H9 (cell line): Measurements from ENCODE around the gene CWC25. TPM values are rescaled to one million over a fixed set of nuclear protein-coding genes. Genes with fewer than 3 reads are reported as not detected.

Experiments
- DNase-seq: peaks from one replicate; pipeline ENCODE4 v3.0.0-alpha.2; 2017
- H2AFZ ChIP-seq: one replicate; pipeline ENCODE4 v1.6.1; 2013; ENCODE audit warnings: mild to moderate bottlenecking, low read length, control low read depth, moderate library complexity
- H2AK5ac ChIP-seq: 2 replicates; pipeline ENCODE4 v1.6.1; 2013; ENCODE audit warnings: low read length, control low read depth, mixed read lengths; ENCODE audit not compliant: insufficient read length
- H2BK120ac ChIP-seq: one replicate; pipeline ENCODE4 v1.6.1; 2013; ENCODE audit warnings: low read depth, mild to moderate bottlenecking, low read length, control low read depth, inconsistent platforms; ENCODE audit not compliant: poor library complexity, severe bottlenecking
- H2BK12ac ChIP-seq: 2 replicates; pipeline ENCODE4 v1.6.1; 2013; ENCODE audit warnings: low read length, control low read depth, mixed read lengths, low read depth; ENCODE audit not compliant: insufficient read length
- H2BK15ac ChIP-seq: 2 replicates; pipeline ENCODE4 v1.6.1; 2013; ENCODE audit warnings: low read depth, low read length, control low read depth
- H2BK20ac ChIP-seq: one replicate; pipeline ENCODE4 v1.6.1; 2013; ENCODE audit warnings: low read depth, mild to moderate bottlenecking, low read length, control low read depth, inconsistent platforms; ENCODE audit not compliant: poor library complexity, severe bottlenecking
- H2BK5ac ChIP-seq: 2 replicates; pipeline ENCODE4 v1.6.1; 2013; ENCODE audit warnings: low read length, control low read depth, mixed read lengths; ENCODE audit not compliant: insufficient read length
- H3K14ac ChIP-seq: 2 replicates; pipeline ENCODE4 v1.6.1; 2013; ENCODE audit warnings: low read length, control low read depth; ENCODE audit not compliant: insufficient read depth
- H3K18ac ChIP-seq: 2 replicates; pipeline ENCODE4 v1.6.1; 2013; ENCODE audit warnings: low read depth, mild to moderate bottlenecking, mixed read lengths, low read length, control low read depth; ENCODE audit not compliant: insufficient read length
- H3K23ac ChIP-seq: 2 replicates; pipeline ENCODE4 v1.6.1; 2013; ENCODE audit warnings: low read length, control low read depth, mixed read lengths, low read depth; ENCODE audit not compliant: insufficient read length
- H3K23me2 ChIP-seq: 2 replicates; pipeline ENCODE4 v1.6.1; 2013; ENCODE audit warnings: low read depth, mild to moderate bottlenecking, mixed read lengths, low read length, control low read depth; ENCODE audit not compliant: insufficient read length, poor library complexity, severe bottlenecking
- H3K27ac ChIP-seq: 2 replicates; pipeline ENCODE4 v1.5.1; 2013; ENCODE audit warnings: low read length, control low read depth, mixed read lengths, low read depth; ENCODE audit not compliant: insufficient read length
- H3K27me3 ChIP-seq: 2 replicates; pipeline ENCODE4 v1.6.1; 2013; ENCODE audit warnings: low read length, control low read depth, inconsistent platforms; ENCODE audit not compliant: insufficient read depth
- H3K4ac ChIP-seq: 2 replicates; pipeline ENCODE4 v1.6.1; 2013; ENCODE audit warnings: low read depth, mild to moderate bottlenecking, control low read depth, inconsistent platforms, low read length, moderate library complexity
- H3K4me1 ChIP-seq: 2 replicates; pipeline ENCODE4 v1.6.1; 2013; ENCODE audit warnings: low read length, control low read depth, inconsistent platforms; ENCODE audit not compliant: insufficient read depth
- H3K4me2 ChIP-seq: 2 replicates; pipeline ENCODE4 v1.6.1; 2013; ENCODE audit warnings: low read length, control low read depth, mixed read lengths; ENCODE audit not compliant: insufficient read length, insufficient read depth
- H3K56ac ChIP-seq: 2 replicates; pipeline ENCODE4 v1.6.1; 2013; ENCODE audit warnings: low read depth, mild to moderate bottlenecking, mixed read lengths, low read length, control low read depth; ENCODE audit not compliant: insufficient read length
- H3K79me1 ChIP-seq: 2 replicates; pipeline ENCODE4 v1.6.1; 2013; ENCODE audit warnings: low read depth, mild to moderate bottlenecking, moderate library complexity, low read length, control low read depth, inconsistent platforms; ENCODE audit not compliant: insufficient read depth, poor library complexity, severe bottlenecking
- H3K79me2 ChIP-seq: 2 replicates; pipeline ENCODE4 v1.6.1; 2013; ENCODE audit warnings: low read length, control low read depth, inconsistent platforms; ENCODE audit not compliant: insufficient read depth
- H3K9ac ChIP-seq: 2 replicates; pipeline ENCODE4 v1.6.1; 2013; ENCODE audit warnings: low read length, control low read depth, mixed read lengths; ENCODE audit not compliant: insufficient read length; ENCODE audit errors: extremely low read depth
- H3K9me3 ChIP-seq: one replicate; pipeline ENCODE4 v1.6.1; 2013; ENCODE audit warnings: low read depth, low read length, inconsistent platforms; ENCODE audit not compliant: control insufficient read depth
- H3T11ph ChIP-seq: one replicate; pipeline ENCODE4 v1.6.1; 2013; ENCODE audit warnings: mild to moderate bottlenecking, low read length, control low read depth, inconsistent platforms
- H4K20me1 ChIP-seq: one replicate; pipeline ENCODE4 v1.6.1; 2013; ENCODE audit not compliant: control insufficient read depth, insufficient read length, insufficient read depth
- H4K5ac ChIP-seq: 2 replicates; pipeline ENCODE4 v1.6.1; 2013; ENCODE audit warnings: low read depth, mild to moderate bottlenecking, mixed read lengths, low read length, control low read depth; ENCODE audit not compliant: insufficient read length
- H4K8ac ChIP-seq: replicated peaks from 2 replicates; pipeline ENCODE4 v1.6.1; 2013; ENCODE audit warnings: low read length, control low read depth, mixed read lengths, low read depth; ENCODE audit not compliant: insufficient read length
- H4K91ac ChIP-seq: 2 replicates; pipeline ENCODE4 v1.6.1; 2013; ENCODE audit warnings: low read depth, mild to moderate bottlenecking, moderate library complexity, mixed read lengths, low read length, control low read depth; ENCODE audit not compliant: insufficient read length
- H3K27ac Mint-ChIP-seq, 3 experiments: 2 replicates in 2 of 3; 3 replicates in 1 of 3; pipeline ENCODE4 v1.8.0; 2020 to 2021; ENCODE audit warnings: mixed read lengths in 3 of 3, mild to moderate bottlenecking in 1 of 3, moderate library complexity in 1 of 3
- H3K27me3 Mint-ChIP-seq: 2 replicates; pipeline ENCODE4 v1.8.0; 2021; ENCODE audit warnings: low read depth, mild to moderate bottlenecking, moderate library complexity, mixed read lengths
- H3K36me3 Mint-ChIP-seq, 3 experiments: 2 replicates in 2 of 3; 3 replicates in 1 of 3; pipeline ENCODE4 v1.8.0; 2020 to 2021; ENCODE audit warnings: low read depth in 3 of 3, mixed read lengths in 3 of 3; ENCODE audit not compliant: insufficient read depth in 1 of 3
- H3K4me1 Mint-ChIP-seq, 2 experiments: 2 replicates each; pipeline ENCODE4 v1.8.0; 2020; ENCODE audit warnings: mixed read lengths in 2 of 2
- H3K4me3 Mint-ChIP-seq, 2 experiments: 2 replicates in 1 of 2; 3 replicates in 1 of 2; pipeline ENCODE4 v1.8.0; 2020 to 2021; ENCODE audit warnings: mild to moderate bottlenecking in 2 of 2, mixed read lengths in 2 of 2, moderate library complexity in 1 of 2
- H3K9me3 Mint-ChIP-seq, 2 experiments: 2 replicates in 1 of 2; 3 replicates in 1 of 2; pipeline ENCODE4 v1.8.0; 2020; ENCODE audit warnings: mild to moderate bottlenecking in 2 of 2, mixed read lengths in 2 of 2, moderate library complexity in 1 of 2
- CTCF ChIP-seq: fragments of 200-600 bp; sonication (generic); conservative IDR thresholded peaks from 3 replicates; pipeline ENCODE4 v1.8.0; 2021; ENCODE audit warnings: antibody characterized with exemption, mild to moderate bottlenecking
- WGBS: extraction: QIAGEN DNeasy Blood & Tissue Kit; methylation state at CpG from one replicate; pipeline ENCODE4 v1.1.7; 2013; ENCODE audit warnings: missing lambda C conversion rate, low lambda C conversion rate, mixed read lengths; ENCODE audit not compliant: insufficient read length; ENCODE audit errors: extremely low coverage; 5-methylcytosine and 5-hydroxymethylcytosine counted together
- total RNA-seq: library from RNA; stranded (reverse); gene quantifications from 2 replicates; pipeline ENCODE4 v1.2.1, GENCODE V29; 2021

The CWC25 gene
- total RNA-seq, 1 experiment from 2014 or later: 15.9 TPM

GRCh38 chr17:38869526-38870258 is 44.6 kb upstream of the CWC25 start, which contains the start of gene LASP1:
TSS of gene LASP1 (plus strand) at chr17:38870058. CDS start at chr17:38870190, 132 bp downstream.
- no peak within 1 kb of the TSS for H3T11ph ChIP-seq
- no peak for TF ChIP-seq CTCF
- no peak within 1 kb of the TSS for H2BK120ac ChIP-seq
- H3K27me3 ChIP-seq: no peaks in the 10 kb centered on the region
- Mint-ChIP-seq H3K4me3 (peak within 1 kb of the TSS; percentile 98 to 99), H3K27ac (peak within 1 kb of the TSS; percentile 97 to 99 (median 98)), H3K4me1 (peaks cover 28 to 42% of the 10 kb centered on the region in 2 experiments), H3K27me3 (peaks cover 3% of the 10 kb centered on the region; the same call in 1 of the 2 replicates), H3K9me3 (peaks cover 3 to 8% of the 10 kb centered on the region in 2 experiments; a peak in 2 of 5 replicates), H3K36me3 (peaks cover 0 to 7% (median 2%) of the 10 kb centered on the region in 3 experiments; a peak in 4 of 7 replicates)
- H2BK20ac ChIP-seq: no peak within 1 kb of the TSS
- no peak within 1 kb of the TSS for H2BK15ac ChIP-seq
- DNase-seq: no peak
- no peak within 1 kb of the TSS for H2BK12ac ChIP-seq
- WGBS: no CpG with 5 or more reads among the region's 73 CpGs
- H2AFZ ChIP-seq: no peak within 1 kb of the TSS
- H3K79me1 ChIP-seq: no peaks in the 10 kb centered on the region
- no peaks in the 10 kb centered on the region; the same call in 1 of the 2 replicates for H3K4me1 ChIP-seq
- H3K23me2 ChIP-seq: peaks cover 22% of the 10 kb centered on the region
- no peak within 1 kb of the TSS for H3K27ac ChIP-seq
- no peak within 1 kb of the TSS for H2BK5ac ChIP-seq
- peak within 1 kb of the TSS; percentile 85 for H3K18ac ChIP-seq
- H4K91ac ChIP-seq: no peak within 1 kb of the TSS
- no peak within 1 kb of the TSS for H4K5ac ChIP-seq
- peaks cover 2% of the 10 kb centered on the region for H4K20me1 ChIP-seq
- no peak within 1 kb of the TSS for H3K56ac ChIP-seq
- H3K23ac ChIP-seq: no peak within 1 kb of the TSS
- H3K9ac ChIP-seq: peak within 1 kb of the TSS; percentile 83
- peak within 1 kb of the TSS; percentile 94 for H3K4me2 ChIP-seq
- no peak within 1 kb of the TSS for H2AK5ac ChIP-seq
- peaks cover 34% of the 10 kb centered on the region; the same call in 1 of the 2 replicates for H3K79me2 ChIP-seq
- no peak within 1 kb of the TSS for H3K4ac ChIP-seq
- H3K14ac ChIP-seq: peak within 1 kb of the TSS; percentile 86
- no peak within 1 kb of the TSS for H4K8ac ChIP-seq
- H3K9me3 ChIP-seq: no peaks in the 10 kb centered on the region
